VCaP (cell line): ENCODE results near the gene TNFRSF1B.

ENCODE experiments used
- H3K27ac ChIP-seq: fragments of 450-650 bp; 2 replicates; pipeline ENCODE4 v1.5.1; 2017
- TF ChIP-seq, protein P1 (sequence below): fragments of 450-650 bp; conservative IDR thresholded peaks from 2 replicates; pipeline ENCODE4 v1.5.1; 2017; ENCODE audit warnings: mild to moderate bottlenecking, moderate library complexity

The TNFRSF1B gene

DNA sequence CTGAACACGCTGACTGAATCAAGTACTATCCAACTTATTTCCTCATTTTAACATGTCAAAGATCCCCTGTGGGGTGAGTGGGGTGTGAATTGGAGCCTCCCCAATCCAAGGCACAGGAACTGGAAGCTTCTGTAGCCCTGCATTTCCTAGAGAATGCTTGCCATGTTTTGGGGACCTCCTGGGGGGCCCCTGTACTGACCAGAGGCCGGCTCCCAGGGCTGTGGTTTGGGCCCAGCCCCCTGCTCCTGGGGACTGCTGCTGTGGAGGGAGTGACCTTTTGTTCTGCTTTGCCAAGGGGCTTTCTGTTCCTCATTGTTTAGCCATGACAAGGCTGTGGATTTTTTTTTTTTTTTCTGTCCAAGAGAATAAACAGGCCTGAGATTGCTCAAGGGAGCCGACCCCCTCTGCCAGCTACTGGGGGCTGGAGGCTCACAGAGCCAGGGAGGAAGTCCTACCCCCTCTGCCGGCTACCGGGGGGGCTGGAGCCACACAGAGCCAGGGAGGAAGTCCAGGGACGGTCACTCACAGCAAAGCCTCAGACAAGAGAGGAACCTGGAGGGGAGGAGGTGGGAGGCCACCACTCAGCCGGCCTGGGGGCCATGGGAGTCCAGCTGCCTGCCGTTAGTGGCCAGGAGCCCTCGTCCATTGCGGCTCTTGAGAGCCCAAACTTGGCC is 17.4 kb downstream of the TNFRSF1B start:
- H3K27ac ChIP-seq = peak overlapping the region; percentile 28; the same call in 1 of the 2 replicates
- TF ChIP-seq, protein P1, sequence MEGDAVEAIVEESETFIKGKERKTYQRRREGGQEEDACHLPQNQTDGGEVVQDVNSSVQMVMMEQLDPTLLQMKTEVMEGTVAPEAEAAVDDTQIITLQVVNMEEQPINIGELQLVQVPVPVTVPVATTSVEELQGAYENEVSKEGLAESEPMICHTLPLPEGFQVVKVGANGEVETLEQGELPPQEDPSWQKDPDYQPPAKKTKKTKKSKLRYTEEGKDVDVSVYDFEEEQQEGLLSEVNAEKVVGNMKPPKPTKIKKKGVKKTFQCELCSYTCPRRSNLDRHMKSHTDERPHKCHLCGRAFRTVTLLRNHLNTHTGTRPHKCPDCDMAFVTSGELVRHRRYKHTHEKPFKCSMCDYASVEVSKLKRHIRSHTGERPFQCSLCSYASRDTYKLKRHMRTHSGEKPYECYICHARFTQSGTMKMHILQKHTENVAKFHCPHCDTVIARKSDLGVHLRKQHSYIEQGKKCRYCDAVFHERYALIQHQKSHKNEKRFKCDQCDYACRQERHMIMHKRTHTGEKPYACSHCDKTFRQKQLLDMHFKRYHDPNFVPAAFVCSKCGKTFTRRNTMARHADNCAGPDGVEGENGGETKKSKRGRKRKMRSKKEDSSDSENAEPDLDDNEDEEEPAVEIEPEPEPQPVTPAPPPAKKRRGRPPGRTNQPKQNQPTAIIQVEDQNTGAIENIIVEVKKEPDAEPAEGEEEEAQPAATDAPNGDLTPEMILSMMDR = no peak

- H3K27ac ChIP-seq = no peak overlapping the region
- TF ChIP-seq, protein P1 = no peak
Observed at GRCh38 chr1:12185036-12185917, 18.5 kb downstream of the TNFRSF1B start.

DNA sequence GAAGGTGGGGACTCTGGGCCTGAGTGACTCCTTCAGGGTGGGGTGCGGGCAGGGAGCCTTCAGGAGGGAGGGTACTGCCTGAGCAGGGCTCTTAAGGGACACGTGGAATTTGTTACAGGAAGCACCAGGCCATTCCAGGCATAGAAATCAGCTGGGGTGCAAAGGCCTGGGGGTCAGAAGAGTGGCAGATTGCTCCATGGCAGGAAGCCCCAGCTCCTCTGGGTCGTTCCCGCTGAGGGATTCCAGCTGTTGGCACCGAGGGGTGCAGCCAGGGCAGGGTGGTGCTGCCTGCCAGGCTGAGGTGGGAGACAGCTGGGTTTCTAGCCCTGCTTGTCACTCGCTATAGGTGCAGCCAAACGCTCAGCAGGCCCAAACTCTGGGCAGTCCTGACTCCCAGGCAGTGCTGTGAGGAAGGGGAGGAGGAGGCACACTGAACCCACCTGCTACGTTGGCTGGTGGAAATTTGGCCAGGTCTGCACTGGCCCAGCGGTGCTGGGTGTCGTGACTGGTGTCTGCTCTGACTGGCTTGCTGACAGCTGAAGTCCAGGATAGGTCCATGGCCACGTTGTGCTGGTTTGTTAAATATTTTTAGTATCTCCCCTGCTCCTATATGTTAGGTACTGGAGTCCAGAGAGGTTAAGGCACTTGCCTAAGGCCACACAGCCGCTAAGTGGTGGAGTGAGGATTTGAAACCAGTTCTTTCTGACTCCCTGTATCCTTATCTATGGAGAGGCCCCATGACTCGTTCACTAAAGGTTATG is 19.3 kb downstream of the TNFRSF1B start:
- H3K27ac ChIP-seq = no peak overlapping the region
- TF ChIP-seq, protein P1 = no peak

DNA sequence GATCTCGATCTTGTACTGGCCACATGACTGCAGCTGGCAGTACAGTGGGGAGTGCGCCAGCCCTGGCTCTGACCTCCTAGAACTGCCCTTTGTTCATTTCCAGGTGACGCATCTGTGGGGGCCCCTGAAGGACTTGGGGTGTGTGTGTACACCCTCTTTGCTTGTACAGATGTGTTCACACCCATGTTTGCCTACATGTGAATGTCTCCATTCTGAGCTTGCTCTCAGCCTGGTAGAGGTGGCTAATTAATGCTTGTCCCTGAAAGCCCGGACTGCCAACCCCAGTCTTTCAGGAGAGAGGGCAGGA is 19.8 kb downstream of the TNFRSF1B start:
- TF ChIP-seq, protein P1 = no peak

DNA sequence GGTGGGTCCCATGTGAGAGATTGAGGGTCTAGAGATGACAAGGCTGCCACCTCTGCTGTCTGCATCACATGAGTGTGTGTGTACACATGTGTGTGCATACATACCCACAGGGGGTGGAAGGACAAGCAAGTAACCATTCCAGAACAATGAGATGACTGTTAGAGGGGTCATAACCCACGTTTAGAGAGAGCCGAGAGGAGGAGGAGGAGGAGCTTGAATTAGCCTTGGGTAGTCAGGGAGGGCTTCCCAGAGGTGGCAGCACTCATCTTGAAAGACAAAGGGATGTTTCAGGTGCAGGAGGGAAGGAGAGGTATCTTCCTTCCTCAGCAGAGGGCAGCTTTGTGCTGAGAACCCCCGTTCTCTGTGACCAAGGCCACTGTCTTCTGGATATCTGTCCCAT is 21.3 kb downstream of the TNFRSF1B start:
- H3K27ac ChIP-seq = peak overlapping the region; percentile 43; the same call in 1 of the 2 replicates
- TF ChIP-seq, protein P1 = no peak

More for the DNA sequence above, 19.8 kb downstream of the TNFRSF1B start:
- no peak overlapping the region for H3K27ac ChIP-seq

DNA sequence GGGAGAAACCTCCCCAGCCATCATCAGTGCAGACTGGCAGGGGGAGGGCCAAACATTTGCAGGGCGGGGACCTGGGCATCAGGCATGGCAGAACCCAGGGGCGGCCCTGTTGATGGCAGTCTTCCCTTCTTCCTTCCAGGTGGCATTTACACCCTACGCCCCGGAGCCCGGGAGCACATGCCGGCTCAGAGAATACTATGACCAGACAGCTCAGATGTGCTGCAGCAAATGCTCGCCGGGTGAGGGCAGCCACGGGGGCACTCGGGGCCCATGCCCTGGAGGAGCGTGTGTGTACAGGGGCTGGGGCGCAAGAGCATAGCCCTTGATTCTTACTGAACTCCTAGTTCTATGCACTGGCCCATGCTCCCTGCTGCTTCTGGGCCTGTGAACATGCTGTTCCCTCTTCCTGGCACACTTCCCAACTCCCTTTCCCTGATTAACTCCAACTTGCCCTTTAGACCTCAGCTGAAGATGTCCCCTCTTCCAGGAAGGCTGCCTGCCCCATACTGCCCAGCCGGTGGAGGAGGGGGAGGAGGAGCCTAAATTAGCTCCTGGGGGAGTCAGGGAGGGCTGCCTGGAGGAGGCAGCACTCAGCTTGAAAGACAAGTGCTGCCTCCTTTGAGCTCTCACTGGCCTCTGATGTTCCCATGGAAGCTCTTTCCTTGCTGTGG is 22.0 kb downstream of the TNFRSF1B start:
- peak overlapping the region; percentile 43; the same call in 1 of the 2 replicates for H3K27ac ChIP-seq
- TF ChIP-seq, protein P1 = no peak
